Right forelimb (tissue), 1 donor: Measurements from ENCODE around the gene PIEZO2.
A peak's percentile ranks its signal among the peaks of the same experiment; 100 is the strongest.
"Not testable (repeated sequence)": the region's sequence is repeated elsewhere in the genome, so short reads cannot be mapped to it uniquely, and the experiment has no call there.

ENCODE experiments used
- DNase-seq: peaks from one replicate; pipeline ENCODE4 v3.0.0-alpha.2; 2018

PIEZO2 gene

GRCh38 chr18:11148680-11149440 lies 509 bp downstream of the PIEZO2 start:
- peak; percentile 67 for DNase-seq

- peak; percentile 61 for DNase-seq
Measured at GRCh38 chr18:11147962-11148679, 1.2 kb downstream of the PIEZO2 start.

GRCh38 chr18:11147371-11147951 lies 1.9 kb downstream of the PIEZO2 start:
- DNase-seq, result peak; percentile 71

GRCh38 chr18:11146947-11147345 lies 2.4 kb downstream of the PIEZO2 start:
- peak; percentile 53 for DNase-seq

GRCh38 chr18:11146238-11146946 lies 3.0 kb downstream of the PIEZO2 start:
- no peak for DNase-seq

- no peak for DNase-seq
Measured at GRCh38 chr18:11145413-11146191, 3.8 kb downstream of the PIEZO2 start.

- no peak for DNase-seq
Measured at GRCh38 chr18:11137400-11137799, 12.0 kb downstream of the PIEZO2 start.

- DNase-seq, result no peak
Measured at GRCh38 chr18:11136241-11136640, 13.1 kb downstream of the PIEZO2 start.

GRCh38 chr18:11134940-11135339 lies 14.4 kb downstream of the PIEZO2 start:
- DNase-seq, result no peak

GRCh38 chr18:11129059-11129458 lies 20.3 kb downstream of the PIEZO2 start:
- DNase-seq, result not testable (repeated sequence)

GRCh38 chr18:11125492-11126315 lies 23.7 kb downstream of the PIEZO2 start:
- no peak for DNase-seq

GRCh38 chr18:11124054-11124453 lies 25.3 kb downstream of the PIEZO2 start:
- DNase-seq, result no peak

GRCh38 chr18:11121443-11121849 lies 27.9 kb downstream of the PIEZO2 start:
- DNase-seq, result no peak

GRCh38 chr18:11119959-11120587 lies 29.3 kb downstream of the PIEZO2 start:
- DNase-seq, result no peak

- no peak for DNase-seq
Measured at GRCh38 chr18:11119550-11119949, 29.8 kb downstream of the PIEZO2 start.

- DNase-seq, result no peak
Measured at GRCh38 chr18:11118051-11118766, 31.2 kb downstream of the PIEZO2 start.

- DNase-seq, result no peak
Measured at GRCh38 chr18:11115276-11115675, 34.1 kb downstream of the PIEZO2 start.

GRCh38 chr18:11114653-11115052 lies 34.7 kb downstream of the PIEZO2 start:
- no peak for DNase-seq

GRCh38 chr18:11113937-11114336 lies 35.4 kb downstream of the PIEZO2 start:
- no peak for DNase-seq

GRCh38 chr18:11113046-11113548 lies 36.3 kb downstream of the PIEZO2 start:
- no peak for DNase-seq
